Fibroblast of skin of scalp (primary cell): Measurements from ENCODE around the gene FKBP2.

Experiments used
- DNase-seq: peaks from one replicate; pipeline ENCODE4 v3.0.0-alpha.2; 2013

FKBP2 gene

GRCh38 chr11:64265176-64266160, 24.6 kb downstream of the FKBP2 start:
- no peak for DNase-seq

DNA sequence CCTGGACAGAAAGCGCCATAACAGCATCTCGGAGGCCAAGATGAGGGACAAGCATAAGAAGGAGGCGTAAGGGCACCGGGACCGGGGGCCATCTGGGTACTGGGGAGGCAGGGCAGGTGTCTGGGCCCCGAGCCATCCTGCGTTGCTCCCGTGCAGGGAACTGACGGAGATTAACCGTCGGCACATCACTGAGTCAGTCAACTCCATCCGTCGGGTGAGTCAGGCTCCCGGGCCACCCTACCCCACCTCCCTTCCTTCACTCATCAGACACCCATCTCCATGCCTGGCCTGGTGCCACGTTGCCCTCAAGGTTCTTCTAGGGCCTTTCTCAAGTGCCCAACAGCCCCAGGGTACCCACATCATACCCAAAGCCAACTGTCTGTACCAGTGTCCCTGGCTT, 25.4 kb downstream of the FKBP2 start:
- no peak for DNase-seq

- DNase-seq = no peak
Observed at GRCh38 chr11:64267207-64267945, 26.5 kb downstream of the FKBP2 start.

DNA sequence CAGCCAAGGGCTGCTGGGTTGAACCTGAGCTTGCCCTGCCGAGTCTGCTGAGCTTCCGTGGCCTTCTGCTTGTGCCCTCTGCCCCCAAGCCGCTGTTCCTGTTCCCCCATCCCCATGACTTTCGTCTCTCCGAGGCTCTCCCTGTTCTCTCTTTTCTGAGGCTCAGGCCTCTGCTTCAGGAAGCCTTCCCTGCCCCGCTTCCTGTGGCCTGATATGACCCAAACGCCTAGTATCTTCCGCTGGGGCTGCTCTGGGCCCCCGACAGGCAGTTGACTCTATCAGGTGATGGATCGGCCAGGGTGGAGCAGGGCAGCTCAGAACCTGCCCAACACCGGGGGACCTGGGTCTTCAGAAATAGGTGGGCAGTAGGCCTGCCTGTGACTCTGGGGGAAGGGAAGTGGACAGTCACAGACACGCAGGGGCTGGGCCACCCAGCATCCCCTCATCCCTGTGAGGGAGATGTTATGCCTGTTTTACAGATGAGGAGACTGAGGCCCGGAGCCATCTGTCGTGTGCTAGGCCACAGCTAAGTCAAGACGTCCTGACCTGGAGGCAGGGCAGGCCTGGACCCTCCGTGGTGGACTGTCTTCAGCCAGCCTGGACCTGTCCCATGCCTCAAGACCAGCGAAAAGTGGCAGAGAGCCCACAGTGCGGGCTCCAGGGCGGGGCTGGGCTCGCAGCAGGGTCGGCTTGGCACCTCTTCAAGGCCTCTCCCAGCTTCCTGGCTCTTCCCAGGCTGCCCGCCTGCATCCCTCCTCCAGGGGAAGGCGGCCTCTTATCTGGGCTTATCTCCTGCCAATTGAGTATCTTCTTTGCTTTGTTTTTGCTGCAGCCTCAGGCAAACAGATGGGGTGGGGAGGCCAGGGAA, 27.4 kb downstream of the FKBP2 start:
- peak; percentile 46 for DNase-seq

DNA sequence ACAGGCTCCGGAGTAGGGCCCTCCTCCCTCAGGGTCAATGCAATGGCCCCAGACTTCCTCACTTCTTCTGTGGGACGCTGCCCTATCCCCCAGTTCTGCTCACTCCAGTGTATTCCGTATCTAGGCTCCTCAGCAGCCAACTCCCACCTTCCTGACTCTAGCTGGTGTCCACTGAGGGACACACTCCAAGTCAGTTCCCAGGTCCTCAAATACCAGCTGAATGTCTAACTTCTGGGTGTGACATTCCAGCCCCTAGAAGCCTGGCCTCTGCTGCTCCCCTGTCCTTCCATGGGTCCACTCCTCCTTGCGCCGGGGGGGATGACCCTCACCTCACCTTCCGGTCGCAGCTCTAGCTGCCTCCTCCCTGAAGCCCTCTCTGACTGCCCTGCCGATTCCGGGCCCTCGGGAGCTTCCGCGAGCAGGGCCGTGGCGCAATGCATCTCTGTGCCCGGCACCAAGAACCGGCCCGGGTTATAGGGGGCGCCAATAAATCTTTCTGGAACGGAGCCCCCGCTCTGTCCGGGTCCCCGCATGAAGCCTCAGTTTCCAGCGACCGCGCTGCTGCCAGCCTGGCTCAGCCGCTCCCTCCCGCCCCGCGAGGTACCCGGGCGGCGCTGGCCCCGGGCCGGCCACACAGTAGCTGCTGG, 28.1 kb downstream of the FKBP2 start:
- DNase-seq = peak; percentile 46

DNA sequence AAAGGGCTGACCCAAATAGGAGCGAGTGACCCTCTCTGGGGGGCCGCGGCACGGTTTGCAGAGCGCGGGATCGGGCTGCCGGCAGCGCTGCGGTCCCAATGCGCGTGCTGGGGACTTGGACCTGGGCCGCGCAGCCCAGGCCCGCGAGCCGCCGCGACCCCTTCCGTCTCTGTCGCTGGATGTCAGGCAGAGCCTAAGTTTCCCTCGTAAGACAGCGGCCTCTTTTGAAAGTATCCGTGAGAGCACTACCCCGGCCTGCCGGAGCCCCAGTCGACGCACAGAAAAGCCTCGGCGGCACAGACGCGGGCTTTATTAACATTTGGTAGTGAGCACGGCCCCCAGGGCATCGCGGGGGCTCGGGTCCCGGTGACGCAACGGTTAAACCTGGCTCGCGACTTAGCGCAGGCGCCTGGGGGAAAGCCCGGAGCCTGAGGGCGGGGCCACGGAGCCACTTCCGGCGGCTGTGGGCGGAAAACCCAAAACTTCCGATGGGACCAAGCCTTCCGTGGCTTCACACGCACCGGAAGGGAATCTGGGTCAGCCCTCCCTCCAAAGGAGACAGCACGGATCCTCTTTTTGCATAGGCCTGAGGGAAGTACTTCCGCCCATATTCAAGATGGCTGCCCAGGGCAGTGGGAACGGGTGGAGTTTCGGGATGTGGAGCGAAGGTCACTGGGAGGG, 28.8 kb downstream of the FKBP2 start:
- peak; percentile 100 for DNase-seq

DNA sequence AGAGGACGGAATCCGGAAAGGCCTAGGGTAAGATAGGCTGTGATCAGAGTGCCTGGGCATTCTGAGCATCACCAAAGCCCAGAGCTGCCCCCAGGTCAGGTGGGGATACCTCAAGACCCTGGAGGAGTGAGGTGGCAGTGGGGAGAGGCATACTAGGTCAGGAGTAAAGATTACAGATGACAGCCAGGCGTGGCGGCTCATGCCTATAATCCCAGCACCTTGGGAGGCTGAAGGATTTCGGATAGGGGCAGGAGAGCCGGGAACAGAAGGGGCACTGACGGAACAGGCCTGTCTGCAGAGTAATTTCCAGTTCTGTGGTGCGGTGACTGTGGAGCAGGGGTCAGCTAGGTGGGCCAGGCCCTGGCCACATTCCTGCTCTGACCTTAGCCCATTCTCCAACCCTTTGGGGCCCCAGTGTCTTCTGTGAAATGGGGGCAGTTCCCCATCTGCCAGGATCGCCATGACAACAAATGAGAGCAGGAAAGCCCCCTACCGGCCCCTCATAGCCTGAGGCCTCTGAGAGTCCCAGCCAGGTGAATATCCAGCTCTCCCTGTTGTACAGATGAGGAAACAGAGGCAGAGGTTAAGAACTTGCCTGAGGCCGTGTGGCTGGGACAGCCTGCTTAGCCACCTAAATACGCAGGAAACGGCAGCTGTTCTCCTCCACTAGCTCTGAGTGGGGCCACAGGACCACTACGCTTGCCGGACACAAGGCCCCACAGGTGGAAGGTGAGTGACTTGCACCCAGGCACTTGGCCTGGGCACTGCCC, 34.3 kb downstream of the FKBP2 start:
- no peak for DNase-seq

DNA sequence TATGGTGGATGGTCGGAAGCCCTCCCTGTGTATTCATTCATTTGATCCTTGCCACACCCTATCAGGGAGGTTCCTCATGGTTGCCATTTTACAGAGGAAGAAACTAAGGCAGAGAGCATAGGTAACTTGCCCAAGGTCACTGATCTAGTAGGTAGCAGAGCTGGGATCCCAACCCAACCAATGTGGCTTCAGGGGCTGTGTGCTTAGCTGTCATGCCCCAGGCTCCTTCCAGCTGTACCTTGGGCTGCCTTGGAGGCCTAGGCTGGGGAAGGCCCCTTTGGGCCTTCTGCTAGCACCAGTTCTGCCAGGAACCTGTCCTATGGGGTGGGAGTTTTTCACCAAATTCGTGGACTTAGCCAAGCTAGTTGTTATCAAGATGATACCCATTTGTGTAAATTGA, 34.9 kb downstream of the FKBP2 start:
- no peak for DNase-seq

DNA sequence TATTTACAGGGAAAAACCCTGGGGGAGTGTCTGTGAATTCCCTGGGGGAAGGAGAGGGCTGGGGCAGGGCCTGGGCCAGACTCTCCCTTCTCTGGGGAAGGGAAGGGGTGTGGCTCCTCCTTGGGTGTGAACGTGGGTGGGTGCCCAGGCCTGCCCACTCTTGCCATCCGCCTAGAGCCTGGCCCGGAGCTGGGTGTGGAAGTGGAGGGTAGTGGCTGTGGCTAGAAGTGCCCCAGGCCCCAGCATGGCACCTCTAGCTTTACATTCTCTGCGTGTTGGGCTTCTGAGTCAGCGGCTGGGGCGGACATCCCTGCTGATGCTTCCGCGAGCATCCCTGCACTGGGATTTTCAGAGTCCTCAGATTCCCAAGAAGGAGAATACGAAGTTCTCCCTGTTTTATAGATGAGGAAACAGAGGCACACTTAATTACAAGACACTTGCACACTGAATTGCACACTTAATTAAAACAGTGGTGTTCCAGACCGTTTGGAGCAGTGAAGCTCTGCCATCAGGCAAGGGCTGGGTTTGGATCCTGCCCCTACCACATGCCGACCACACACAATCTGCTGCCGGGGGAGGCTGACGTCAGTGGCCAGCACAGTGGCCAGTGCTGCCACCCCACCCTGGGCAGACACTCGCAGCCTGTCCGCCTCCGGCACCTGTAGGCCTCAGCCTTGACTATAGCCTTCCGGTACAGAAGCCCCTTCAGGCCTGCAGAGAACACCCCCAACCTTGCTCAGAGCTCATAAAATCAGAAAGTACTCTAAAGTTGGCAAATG, 35.9 kb downstream of the FKBP2 start:
- peak; percentile 68 for DNase-seq

DNA sequence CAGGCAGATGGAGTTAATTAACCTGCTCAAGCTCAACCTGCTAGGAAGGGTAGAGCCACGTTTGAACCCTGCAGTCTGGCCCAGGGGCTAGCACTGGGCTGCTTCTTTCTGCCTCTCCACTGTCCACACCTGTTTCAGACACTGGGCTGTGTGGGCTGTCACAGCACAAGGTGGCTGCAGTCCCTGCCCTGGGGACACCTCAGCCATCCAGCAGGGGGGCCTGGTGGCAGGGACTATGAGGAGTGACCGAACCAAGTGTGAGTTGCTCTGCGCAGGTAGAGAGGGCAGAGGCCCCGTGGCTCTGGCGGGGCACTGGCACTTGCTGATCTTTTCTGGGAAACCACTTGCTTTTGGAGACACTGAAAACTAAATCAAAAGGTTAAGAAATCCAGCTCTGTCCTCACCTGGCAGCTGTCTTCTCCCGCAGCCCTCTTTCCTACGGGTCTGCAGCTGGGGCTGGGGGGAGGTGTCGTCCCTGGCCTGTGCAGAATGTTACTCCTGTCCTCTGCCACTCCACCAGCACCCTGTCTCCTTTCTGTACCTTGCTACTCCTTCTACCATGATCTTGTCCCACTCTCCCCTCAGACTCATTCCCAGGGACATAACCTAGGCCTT, 37.8 kb downstream of the FKBP2 start:
- no peak for DNase-seq

DNA sequence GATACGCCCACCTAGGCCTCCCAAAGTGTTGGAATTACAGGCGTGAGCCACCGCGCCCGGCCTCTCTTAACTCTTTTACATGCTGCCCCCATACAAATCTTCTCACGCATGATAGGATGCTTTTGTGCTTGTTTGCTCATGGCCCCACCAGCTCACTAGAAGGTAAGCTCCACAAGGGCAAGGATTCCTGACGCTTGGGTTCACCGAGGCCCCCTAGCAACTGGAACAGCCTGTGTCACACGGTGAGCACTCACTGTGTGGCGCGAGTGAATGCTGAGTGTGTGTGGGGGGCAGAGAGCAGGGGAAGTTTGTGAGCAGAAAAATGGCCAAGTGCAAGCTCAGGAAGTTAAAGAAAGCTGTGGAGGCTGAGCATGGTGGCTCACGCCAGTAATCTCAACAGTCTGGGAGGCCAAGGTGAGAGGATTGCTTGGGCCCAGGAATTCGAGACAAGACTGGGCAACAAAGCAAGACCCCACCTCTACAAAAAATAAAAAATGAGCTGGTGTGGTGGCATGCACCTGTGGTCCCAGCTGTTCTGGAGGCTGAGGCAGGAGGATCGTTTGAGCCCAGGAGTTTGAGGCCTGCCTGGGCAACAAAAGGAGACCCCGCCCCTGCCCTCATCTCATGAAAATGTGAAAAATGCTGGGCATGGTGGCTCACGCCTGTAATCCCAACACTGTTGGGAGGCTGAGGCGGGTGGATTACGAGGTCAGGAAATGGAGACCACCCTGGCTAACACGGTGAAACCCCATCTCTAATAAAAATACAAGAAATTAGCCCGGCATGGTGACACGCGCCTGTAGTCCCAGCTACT, 41.3 kb downstream of the FKBP2 start:
- no peak for DNase-seq

- no peak for DNase-seq
Observed at GRCh38 chr11:64283092-64283491, 42.2 kb downstream of the FKBP2 start.

DNA sequence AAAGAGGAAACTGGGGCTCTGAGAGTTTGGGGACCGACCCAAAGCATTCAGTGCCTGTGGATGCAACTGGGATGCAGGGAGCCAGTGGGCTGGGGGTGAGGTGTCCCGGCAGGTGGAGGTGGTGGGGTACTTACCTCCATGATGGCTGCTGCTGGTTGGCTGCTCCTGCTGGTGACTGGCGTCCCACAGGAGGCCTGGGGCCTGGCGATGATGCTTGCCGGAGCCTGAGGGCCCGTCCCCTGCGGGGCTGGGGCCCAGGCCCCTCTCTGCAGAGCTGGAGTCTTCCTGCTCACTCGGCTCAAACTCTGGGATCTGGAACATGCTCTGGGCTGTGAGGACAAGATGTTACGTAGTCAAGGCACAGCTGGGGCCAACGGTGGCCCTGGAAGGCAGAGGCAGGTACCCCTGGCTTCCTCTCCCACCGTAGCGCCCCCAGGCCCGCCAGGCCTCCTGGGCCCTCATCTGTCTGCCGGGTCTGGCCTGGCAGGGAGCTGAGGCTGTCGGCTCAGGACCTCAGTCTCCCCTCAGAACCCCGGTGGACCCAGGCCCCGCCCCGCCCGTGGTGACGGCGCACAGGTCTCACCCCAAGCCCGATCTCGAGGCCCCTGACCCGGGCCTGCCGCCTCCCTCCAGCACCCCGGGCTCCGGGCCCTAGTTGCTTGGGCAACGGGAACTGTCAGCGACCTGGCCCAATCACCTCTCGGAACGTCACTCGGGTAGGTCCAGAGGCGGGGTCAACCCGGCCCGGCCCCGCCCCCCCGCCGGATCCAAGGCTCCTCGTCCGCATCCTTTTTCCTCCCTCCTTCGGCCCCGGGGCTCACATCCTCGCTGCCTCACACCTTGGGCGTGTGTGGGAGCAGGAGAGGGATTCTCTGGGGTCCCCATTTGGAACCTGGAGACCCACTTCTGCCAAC, 43.4 kb downstream of the FKBP2 start, which contains the start of gene BAD:
Gene BAD (minus strand): TSS at position 618 of the 914 bp plus-strand sequence. CDS start 297 bp downstream, at position 321.
- peak; percentile 92 for DNase-seq

DNA sequence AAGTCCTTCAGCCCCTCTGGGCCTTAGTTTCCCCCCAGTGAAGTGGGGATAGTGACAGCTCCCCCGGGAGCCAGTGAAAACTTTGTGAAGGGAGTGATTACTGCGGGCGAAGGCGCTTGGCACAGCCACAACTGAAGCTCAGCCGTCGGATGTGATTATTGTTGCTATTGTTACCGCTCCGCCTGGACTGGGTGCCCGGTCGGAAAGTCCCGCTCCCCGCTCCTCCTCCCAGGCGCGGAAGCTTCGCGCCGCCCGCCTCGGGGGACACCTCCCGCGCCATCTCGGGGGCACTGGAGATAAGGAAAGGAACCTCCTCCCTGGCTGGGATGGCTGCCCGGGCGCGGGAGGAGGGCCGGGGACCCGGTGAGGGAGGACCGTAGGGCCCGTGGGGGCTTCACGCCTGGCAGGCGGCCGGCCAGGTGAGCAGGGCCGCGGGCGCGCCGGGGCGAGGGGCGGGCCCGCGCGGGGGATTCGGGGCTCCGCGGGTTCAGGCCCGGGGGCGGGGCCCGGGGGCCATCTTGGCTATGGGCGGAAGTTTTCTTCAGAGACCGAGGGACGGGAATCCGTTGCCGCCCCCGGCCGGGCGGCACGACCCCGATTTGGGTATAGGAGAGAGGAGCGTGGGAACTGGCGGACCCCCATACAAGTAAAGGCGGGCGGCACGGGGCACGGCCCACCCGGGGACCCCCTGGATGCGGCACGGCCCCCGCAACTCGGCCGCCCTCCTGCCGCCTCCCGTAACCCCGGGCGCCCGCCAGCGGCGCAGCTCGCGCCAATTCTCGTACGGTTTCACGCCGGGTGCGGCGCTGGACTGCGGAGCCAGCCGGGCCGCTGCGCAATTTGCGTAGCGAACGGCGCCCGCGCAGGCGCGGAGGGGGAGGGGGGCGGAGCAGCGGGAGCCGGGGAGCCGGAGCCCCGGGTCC, 44.3 kb downstream of the FKBP2 start, which contains the start of gene GPR137:
Gene GPR137 (plus strand): TSS at position 887 of the 923 bp plus-strand sequence. CDS start 677 bp downstream, outside the sequence.
- peak; percentile 70 for DNase-seq

- no peak for DNase-seq
Observed at GRCh38 chr11:64285885-64286800, 45.2 kb downstream of the FKBP2 start.
